NCI-H187 treated with DMSO at 0.1 percent for 48 hours (cell line): ENCODE results near the gene PDIA2.
A peak's percentile ranks its signal among the peaks of the same experiment; 100 is the strongest.

ENCODE experiments used
- DNase-seq: peaks from one replicate; lab custom pipeline; 2025; lab: John Stamatoyannopoulos, UW

PDIA2 gene

DNA sequence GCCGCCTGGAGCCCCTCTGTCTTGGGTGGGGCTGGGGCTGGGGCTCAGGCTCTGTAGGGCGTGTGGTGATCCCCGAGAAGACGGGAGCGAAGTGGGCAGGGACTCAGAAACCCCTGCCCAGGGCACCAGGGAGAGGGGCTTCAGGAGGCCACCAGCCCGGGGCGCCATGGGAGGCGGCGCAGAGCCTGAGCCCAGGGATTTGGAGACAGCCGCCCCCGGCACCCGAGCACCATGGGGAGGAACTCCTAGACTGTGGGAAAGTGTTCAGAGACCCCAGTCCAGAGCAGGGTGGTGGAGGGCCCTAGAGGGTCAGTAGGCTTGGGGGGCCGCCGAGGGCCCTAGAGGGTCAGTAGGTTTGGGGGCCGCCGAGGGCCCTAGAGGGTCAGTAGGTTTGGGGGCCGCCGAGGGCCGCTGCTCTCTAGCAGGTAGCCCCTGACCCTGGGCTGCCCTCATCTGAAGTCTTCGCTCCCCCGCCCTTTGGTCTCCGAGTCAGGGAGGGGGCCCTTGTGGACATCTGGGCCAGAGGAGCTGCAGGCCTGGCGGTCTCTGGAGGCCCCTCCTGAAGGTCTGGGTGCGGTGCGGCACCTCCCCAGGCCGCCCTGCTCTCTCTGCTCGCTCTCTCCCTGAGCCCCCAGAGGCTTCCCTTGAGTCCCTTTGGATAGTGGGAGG lies 1.8 kb upstream of the PDIA2 start:
- DNase-seq, result no peak

DNA sequence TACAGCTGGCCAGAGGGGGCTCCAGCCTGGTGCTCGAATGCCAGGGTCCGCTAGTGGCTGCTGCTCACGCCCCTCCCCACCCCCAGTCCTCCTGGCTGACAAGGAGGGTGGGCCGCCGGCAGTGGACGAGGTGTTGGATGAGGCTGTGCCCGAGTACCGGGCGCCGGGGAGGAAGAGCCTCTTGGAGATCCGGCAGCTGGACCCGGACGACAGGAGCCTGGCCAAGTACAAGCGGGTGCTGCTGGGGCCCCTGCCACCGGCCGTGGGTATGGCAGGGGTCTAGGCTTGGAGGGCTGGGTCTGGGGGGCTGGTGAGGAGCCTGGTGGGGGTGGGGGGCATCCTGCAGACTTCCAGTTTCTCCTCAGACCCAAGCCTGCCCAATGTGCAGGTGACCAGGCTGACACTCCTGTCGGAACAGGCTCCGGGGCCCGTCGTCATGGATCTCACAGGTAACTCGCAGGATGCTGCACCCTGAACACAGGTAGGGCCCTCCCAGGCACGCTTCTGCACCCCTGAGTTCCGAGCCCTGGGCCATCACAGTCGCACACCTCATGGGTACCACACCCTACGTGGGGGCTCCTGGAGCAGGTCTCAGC lies 1.2 kb upstream of the PDIA2 start:
- DNase-seq, result no peak

DNA sequence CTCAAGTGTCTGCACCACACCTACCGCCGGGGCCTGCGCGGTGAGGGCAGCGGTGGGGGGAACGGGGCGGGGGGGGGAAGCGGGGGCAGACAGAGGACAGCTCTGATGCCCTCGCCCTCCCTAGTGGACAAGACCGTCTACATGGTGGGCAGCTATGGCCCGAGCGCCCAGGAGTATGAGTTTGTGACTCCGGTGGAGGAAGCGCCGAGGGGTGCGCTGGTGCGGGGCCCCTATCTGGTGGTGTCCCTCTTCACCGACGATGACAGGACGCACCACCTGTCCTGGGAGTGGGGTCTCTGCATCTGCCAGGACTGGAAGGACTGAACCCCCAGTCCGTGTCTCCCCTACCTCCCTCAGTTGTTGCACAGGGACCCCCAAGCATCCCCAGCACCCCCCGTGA lies 473 bp upstream of the PDIA2 start:
- DNase-seq, result no peak

DNA sequence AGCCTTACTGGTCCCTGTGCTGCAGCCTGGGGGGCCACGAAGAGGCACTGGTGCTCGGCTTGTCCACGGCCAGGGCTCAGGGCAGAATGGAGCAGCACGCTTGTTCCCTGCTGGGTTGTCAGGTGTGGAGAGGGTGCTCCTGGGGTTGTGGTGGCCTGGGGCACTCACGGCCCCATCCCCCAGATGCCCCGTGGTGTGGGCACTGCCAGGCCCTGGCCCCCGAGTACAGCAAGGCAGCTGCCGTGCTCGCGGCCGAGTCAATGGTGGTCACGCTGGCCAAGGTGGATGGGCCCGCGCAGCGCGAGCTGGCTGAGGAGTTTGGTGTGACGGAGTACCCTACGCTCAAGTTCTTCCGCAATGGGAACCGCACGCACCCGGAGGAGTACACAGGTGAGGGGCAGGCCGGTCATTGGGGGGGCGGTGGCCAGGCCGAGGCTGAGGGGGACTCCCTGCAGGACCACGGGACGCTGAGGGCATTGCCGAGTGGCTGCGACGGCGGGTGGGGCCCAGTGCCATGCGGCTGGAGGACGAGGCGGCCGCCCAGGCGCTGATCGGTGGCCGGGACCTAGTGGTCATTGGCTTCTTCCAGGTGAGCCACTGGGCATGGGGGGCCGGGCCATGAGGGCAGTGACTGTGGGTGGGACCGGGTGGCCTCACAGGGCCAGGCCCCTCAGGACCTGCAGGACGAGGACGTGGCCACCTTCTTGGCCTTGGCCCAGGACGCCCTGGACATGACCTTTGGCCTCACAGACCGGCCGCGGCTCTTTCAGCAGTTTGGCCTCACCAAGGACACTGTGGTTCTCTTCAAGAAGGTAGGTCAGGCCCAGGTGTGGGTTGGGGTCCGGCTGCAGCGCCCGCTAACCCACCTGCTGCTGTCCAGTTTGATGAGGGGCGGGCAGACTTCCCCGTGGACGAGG lies 1.5 kb downstream of the PDIA2 start:
- DNase-seq, result no peak

DNA sequence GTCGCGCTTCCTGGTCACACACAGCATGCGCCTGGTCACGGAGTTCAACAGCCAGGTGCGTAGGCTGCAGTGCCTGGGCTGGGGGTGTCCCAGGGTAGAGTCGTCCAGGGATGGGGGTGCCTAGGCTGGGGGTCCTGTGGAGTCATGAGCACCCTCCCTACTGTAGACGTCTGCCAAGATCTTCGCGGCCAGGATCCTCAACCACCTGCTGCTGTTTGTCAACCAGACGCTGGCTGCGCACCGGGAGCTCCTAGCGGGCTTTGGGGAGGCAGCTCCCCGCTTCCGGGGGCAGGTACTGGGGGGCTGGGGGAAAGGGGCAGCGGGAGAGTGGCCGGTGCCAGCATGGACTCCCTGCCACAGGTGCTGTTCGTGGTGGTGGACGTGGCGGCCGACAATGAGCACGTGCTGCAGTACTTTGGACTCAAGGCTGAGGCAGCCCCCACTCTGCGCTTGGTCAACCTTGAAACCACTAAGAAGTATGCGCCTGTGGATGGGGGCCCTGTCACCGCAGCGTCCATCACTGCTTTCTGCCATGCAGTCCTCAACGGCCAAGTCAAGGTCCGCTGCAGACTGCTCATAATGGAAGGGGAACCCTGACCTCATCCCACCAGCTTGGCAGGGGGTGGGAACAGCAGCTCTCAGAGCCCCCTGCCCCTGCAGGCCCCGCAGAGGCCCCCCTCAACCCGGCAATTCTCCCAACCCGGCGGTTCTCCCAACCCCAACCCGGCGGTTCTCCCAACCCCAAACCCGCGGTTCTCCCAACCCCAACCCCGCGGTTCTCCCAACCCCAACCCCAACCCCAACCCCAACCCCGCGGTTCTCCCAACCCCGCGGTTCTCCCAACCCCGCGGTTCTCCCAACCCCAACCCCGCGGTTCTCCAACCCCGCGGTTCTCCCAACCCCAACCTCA lies 2.4 kb downstream of the PDIA2 start:
- DNase-seq, result no peak

DNA sequence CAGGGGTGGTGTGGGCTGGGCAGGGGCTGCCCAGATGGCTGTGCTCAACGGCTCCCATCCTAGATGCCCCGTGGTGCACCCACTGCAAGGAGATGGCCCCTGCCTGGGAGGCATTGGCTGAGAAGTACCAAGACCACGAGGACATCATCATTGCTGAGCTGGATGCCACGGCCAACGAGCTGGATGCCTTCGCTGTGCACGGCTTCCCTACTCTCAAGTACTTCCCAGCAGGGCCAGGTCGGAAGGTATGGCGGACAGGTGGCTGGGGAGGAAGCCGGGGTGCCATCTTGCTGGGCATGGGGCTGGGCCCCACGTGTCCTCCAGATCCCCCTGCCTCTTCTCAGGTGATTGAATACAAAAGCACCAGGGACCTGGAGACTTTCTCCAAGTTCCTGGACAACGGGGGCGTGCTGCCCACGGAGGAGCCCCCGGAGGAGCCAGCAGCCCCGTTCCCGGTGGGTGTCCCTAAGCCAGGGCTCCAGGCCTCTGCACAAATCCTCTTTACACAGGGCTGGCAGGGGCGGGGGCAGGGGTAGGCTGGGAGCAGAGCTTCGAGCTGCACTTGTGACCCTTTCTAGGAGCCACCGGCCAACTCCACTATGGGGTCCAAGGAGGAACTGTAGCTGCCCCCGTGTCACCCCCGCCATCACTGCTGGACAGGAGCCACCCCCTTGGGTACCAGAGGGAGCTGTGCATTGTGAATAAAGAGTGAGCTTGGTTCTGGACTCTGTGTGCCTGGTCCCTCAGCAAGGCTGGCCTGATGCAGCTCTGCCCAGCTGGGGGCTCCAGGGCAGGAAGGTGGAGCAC lies 3.7 kb downstream of the PDIA2 start:
- no peak for DNase-seq

DNA sequence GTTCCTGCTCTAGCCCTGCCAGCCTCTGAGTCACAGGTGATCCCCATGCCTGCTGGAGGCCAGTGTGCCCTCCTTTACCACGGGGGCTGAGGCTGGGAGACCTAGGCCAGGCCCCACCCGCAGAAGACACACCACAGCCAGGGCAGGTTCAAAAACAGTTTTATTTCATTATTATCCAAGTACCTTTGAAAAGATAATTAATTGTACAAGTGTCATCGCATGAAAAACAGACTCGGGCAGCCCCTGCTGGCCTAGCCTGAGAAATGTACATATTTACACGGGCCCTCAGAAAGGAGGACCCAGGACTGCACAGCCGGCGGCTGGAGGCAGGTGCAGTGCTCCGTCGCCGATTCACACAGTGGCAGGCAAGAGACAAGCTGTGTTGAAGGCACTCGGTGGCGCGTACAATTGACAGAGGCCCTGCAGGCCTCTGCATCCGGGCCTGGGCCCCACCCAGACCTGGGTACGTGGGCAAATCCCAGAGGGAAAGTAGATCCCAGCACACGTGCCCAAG lies 4.4 kb downstream of the PDIA2 start:
- peak; percentile 33 for DNase-seq

DNA sequence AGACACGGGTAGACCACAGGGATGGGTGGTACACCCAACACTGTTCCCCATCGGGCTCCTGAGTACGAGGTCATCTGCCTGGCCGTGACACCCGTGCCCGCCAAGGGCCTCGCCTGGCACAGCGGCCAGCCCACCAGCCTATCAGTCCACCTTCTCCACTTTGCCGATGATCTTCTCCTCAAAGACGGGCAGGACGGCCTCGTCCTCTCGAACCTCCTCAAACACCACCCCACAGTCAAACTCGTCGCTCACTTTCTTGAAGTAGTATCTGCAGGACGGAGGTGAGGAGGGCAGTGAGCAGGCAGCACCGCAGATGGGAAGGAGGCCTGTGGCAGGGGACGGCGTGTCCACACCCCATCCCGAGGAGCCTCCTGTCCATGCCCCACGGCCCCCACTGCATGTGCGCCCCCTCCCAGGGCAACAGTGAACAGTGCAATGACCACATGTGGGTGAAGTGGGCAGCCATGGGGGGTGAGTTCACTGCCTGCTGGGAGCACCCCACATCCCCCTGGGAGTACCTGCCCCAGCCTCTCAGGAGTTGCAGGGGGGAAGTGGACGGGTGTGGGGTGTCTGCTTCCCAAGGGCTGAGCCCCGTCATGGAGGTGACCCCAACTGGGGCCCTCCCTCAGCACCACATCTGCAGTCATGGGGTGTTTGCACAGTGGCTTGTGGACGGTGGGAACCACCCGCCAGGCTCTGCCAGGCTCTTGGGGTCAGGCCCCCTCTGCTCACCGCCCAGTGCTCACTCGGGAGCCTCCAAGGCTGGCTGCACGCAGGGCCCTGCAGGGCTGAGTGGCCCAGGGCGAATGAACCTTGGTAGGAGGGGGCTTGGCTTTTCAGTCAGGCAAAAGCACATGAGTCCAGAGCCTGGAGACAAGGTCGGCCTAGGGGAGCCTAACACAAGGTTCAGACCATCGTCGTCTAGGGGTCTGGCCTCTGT lies 5.3 kb downstream of the PDIA2 start:
- DNase-seq, result no peak

DNA sequence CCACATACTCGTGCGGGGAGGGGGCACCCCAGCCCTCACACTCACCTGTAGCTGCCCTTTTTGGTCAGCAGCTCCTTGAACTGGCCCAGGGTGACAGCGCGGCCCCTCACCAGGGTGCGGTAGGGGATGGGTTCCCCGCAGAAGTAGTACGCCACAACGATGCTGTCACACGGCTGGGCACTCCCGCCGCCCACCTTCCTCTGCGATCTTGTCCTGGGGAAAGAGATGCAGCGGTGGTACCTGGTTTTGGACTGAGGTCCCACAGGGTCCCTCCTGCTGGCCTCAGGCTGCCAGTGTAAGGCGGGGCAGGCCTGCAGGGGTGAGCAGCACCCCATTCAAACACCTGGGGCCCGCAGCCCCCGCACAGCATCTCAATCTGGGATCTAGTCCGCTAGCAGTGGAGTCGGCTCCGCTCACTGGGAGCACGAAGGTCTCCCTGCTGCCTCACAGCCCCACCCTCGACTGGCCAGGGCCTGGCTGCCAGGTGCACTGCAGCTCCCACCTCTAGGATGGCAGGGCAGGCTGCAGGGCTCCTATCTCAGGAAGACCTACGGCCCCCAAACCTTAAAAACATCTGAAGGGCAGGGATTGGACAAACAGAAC lies 6.5 kb downstream of the PDIA2 start:
- DNase-seq, result no peak

DNA sequence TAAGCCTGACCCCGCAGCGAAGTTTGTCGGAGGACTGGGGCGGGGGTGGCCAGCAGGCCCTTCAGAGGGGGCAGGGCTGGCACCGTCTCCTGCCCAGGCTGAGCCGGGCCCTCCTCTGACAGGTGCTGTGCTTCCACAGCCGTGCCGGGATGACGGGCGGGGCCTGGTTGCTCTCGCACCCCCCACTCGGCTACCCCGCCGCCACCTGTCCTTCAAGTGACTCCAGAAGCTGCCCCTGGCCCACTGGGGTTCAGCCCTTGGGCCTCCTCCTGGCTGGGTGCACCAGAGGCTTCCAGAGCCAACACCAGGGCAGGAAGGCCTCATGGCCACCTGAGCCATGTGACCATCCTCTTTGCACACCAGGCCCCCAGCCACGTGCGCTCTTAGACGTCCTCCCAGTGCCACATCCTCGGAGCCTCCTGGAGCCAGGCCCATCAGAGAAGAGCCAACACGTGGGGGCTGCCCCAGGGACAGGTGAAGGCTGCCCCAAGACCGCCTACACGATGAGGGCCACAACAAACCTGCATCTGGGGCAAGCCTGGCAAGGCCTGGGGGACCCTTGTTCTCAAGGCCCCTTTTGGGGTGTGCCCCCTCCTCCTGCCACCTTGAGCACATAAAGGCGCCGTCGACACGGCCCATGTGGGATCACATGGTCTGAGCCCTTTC lies 7.2 kb downstream of the PDIA2 start:
- DNase-seq, result no peak

DNA sequence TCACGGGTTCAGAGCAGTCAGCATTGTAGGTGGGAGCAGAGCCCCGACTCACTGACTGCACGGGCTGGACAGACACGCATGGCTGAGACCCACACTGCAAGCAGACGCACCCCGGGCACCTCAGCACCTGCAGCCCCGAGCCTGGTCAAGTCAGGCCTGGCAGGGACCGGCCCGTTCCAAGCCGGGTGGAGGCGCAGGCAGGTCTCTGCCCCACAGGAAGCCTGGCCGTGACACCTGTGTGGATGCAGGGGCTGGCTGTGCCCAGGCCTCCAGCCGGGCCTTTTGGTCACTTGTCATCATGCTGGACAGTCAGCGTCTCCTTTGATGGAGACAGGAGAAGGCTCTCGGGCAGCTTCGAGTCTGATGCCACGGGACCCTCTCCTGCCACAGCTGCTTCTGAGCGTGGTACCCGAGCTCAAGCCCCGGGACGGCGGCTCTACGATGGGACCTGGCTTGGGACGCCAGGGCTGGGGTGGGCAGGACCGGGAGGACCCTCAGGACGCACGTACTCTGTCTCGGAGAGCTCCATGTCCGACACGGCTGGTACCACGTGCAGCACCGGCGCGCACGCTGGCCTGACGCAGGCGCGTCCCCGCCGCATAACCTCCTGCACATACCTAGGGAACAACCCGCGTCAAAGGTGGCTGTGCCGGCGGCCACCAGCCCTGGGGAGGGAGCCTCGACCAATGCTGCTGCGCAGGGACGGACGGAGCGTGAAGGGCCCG lies 7.9 kb downstream of the PDIA2 start:
- no peak for DNase-seq

DNA sequence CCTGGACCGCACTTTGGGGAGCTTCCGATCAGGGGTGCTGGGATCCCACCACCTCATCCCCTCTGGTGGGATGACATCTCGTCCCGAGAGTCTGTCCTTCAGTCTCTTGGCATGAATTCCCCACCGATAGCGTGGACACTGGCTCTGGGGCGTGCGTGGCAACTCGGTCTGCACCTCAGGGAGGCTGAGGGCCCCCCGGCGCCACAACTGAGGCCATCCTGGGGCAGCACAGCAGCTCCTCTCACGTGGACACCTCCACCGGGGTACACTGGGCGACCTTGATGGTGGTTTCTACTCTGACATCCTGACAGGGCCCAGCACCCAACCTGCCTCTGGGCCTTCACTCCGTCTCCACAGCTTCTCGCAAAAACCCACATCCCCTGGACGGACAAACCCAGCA lies 8.6 kb downstream of the PDIA2 start:
- no peak for DNase-seq

DNA sequence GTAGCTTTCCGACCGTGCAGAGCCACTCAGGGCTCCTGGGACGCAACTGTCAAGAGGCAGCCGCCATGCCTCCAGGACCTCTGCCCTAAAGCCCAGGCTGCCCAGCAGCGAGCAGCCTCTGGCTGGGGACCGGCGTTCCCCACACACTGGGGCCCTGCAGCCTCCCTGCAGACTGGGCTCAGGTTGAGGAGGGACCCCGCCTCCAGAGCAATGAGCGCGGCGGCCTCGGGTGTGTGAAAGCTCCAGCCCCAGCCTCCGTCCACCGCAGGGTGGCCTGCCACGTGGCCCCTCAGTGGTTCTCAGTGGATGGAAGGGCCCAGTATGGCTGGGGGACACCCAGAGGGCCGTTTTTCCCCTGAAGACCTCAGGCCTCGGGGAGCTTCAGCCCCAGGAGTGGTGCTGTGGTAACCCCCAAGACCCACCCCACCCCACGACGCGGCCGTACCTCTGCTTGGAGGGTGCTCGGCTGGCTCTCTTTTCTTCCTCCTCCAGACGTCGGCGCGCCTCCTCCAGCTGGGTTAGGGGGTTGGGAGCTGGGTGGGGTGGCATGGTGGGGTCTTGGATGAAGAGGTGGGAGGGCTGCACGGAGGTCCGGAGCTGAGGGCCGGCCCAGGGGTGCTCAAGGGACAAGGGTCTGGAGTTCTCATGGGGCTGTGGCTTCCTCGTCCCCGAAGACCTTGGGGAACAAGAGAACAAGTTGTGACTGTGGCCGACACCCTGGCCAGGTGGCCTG lies 10.2 kb downstream of the PDIA2 start:
- DNase-seq, result no peak

DNA sequence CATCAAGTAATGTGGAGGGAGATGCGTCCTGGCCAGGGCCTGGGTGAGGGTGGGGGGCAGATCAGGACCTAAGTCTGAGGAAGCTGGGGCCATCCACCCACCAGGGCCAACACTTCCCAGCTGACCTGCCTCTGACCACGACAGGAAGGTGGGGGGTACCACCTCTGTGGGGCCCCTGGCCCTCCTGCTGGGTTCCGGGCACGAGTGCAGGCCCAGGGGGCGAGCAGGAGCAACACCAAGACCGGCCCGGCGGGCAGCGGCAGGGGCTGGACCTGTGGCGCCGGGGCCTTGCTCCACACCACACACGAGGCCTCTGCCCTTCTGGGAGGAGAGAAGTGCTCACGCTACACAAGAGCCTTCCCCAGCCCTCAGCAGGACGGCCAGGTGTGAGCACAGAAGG lies 13.3 kb downstream of the PDIA2 start:
- no peak for DNase-seq

DNA sequence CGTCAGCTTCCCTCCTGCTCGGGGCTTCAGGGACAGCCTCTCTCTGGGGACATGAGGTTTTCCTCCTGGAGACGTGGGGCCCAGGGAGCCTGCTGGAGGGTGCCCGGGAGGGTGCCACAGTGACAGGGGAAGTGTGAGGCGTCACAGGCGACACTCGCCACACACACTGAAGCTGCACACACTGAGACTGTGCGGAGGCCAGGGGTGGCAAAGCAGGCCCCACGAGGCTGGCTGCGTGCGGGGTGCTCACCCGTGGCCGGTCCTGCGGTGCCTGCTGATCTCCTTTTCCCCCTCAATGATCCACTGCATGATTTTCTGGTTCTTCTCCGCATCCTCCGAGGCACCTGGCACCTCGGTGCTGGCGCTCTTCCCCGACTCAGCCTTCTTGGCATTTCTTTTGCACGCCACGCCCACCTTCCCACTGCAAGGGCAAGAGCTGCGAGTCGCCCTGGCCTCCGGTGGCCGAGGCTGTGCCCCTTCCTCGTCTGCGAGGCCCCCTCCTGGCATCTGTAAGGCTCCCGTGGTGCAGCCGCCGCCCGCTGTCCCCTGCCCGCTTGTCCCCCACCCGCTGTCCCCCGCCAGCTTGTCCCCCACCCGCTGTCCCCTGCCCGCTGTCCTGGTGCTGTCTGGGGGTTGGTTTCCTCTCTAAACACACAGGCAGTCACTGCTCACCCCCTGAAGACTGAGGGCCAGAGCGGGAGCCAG lies 14.0 kb downstream of the PDIA2 start:
- DNase-seq, result no peak

DNA sequence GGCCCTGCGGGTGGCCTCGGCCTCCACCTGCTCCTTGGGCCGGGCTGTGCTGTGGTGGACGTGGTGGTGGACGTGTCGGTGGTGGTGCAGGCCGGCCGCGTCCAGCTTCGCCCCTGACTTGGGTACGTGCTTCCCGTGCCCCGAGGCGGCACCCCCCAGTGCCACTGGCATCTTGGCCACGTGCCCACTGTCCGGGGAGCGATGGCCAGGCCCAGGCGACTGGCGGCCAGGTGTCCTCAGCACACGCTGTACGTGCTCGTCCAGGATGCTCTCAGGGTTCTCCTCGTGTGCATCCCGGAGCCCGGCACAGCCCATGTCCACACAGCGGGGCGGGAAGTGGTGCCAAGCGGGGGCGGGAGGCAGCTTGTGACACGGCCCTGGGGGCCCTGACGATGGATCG lies 14.9 kb downstream of the PDIA2 start:
- no peak for DNase-seq

DNA sequence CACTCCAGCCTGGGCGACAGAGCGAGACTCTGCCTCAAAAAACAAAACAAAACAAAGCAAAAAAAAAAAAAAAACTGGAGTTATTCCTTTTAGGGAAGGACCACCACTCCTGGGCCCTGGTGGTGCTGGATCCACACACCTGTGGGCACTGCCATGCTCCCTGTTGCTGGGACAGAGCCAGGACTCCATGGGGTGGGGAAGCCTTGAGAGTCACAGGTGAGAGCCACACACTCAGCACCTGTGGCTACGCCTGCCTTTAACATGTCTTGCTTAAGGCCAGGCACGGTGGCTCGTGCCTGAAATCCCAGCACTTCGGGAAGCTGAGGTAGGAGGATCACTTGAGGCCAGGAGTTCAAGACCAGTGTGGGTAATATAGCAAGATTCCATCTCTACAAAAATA lies 18.3 kb downstream of the PDIA2 start:
- no peak for DNase-seq
